Aorta (tissue), 5 donors: ENCODE results near the gene DPEP2NB. TPM values are rescaled to one million over a fixed set of nuclear protein-coding genes. Genes with fewer than 3 reads are reported as not detected.
A peak's percentile ranks its signal among the peaks of the same experiment; 100 is the strongest.
"Not testable (repeated sequence)": the region's sequence is repeated elsewhere in the genome, so short reads cannot be mapped to it uniquely, and the experiment has no call there.

Source experiments
- ATAC-seq: fragments of 200-7000 bp; cut with Tn5 transposase; one replicate; pipeline ENCODE4 v1.9.1; 2022; ENCODE audit warnings: moderate library complexity; ENCODE audit not compliant: low FRiP score
- DNase-seq, 2 donors: peaks; one replicate each; pipeline ENCODE4 v3.0.0-alpha.2; 2020
- H3K27ac ChIP-seq, 2 donors: one replicate each; pipeline ENCODE4 v1.5.1; 2013; ENCODE audit warnings: low read length in 2 of 2, mild to moderate bottlenecking in 2 of 2, moderate library complexity in 2 of 2, control low read depth in 1 of 2, inconsistent platforms in 1 of 2, low read depth in 1 of 2
- H3K27me3 ChIP-seq, 2 donors: one replicate each; pipeline ENCODE4 v1.6.1; 2013; ENCODE audit warnings: control low read depth in 1 of 2, low read length in 1 of 2, mild to moderate bottlenecking in 1 of 2, moderate library complexity in 1 of 2; ENCODE audit not compliant: insufficient read depth in 2 of 2, control insufficient read depth in 1 of 2
- H3K36me3 ChIP-seq, 2 donors: one replicate each; pipeline ENCODE4 v1.6.1; 2013; ENCODE audit warnings: control low read depth in 1 of 2, low read length in 1 of 2, mild to moderate bottlenecking in 1 of 2; ENCODE audit not compliant: insufficient read depth in 2 of 2, control insufficient read depth in 1 of 2
- H3K4me1 ChIP-seq, 2 donors: one replicate each; pipeline ENCODE4 v1.6.1; 2013; ENCODE audit warnings: low read length in 2 of 2, control low read depth in 1 of 2, mild to moderate bottlenecking in 1 of 2, moderate library complexity in 1 of 2; ENCODE audit not compliant: insufficient read depth in 2 of 2, control insufficient read depth in 1 of 2
- H3K4me3 ChIP-seq, 2 donors: one replicate each; pipeline ENCODE4 v1.5.1; 2013; ENCODE audit warnings: low read length in 2 of 2, control low read depth in 1 of 2, mild to moderate bottlenecking in 1 of 2
- H3K9me3 ChIP-seq: one replicate; pipeline ENCODE4 v1.6.1; 2013; ENCODE audit warnings: mild to moderate bottlenecking, low read length; ENCODE audit not compliant: control insufficient read depth
- WGBS, 2 donors: extraction: QIAGEN DNeasy Blood & Tissue Kit; methylation state at CpG; one replicate each; pipeline ENCODE4 v1.1.7; 2013; 5-methylcytosine and 5-hydroxymethylcytosine counted together
- intact Hi-C, 2 donors: fragments of 100-400 bp; cut with DNase I; formaldehyde crosslinking; loops; one replicate each; pipeline versions ENCODE4 v1.14.2 to v1.15.0; 2022
- polyA plus RNA-seq, 2 donors: library from polyadenylated mRNA; stranded (reverse); fragments of 200-250 nt; gene quantifications; one replicate each; pipeline ENCODE4 v1.2.3, GENCODE V29; 2013
- total RNA-seq, 2 donors: library from RNA; stranded (reverse); fragmentation: NEBNext Ultra II Directional; extraction: Animal tissue kit (Norgen Biotek cat#: 25700); gene quantifications; one replicate each; pipeline ENCODE4 v1.2.1, GENCODE V29; 2021
- donor health status: healthy with polysubstance abuse.
- donor health status: Bipolar disorder and iron deficiency.
- donor health status: DM: no; HTN: no; CAD: no.
- donor health status: DM: no; HTN: no; CAD: no.
- donor health status: DM: yes; HTN: yes; CAD: no.

Gene DPEP2NB
- total and polyA plus RNA-seq, 4 donors = not detected

- Histone ChIP-seq H3K4me1 (no peaks in the 10 kb centered on the region), H3K36me3 (no peaks in the 10 kb centered on the region), H3K9me3 (no peaks in the 10 kb centered on the region), H3K27ac (no peak within 1 kb of the TSS), H3K27me3 (no peaks in the 10 kb centered on the region), H3K4me3 (no peak within 1 kb of the TSS)
- WGBS, 2 donors = 54% methylated on average over 54 to 62 of the region's 62 CpGs
- intact Hi-C loops = no loop called here
- ATAC-seq (no peak), DNase-seq (no peak)
These were observed 35.6 kb downstream of the DPEP2NB start, which contains the start of gene DPEP3 for GRCh38 chr16:67979955-67980678. DPEP3 (minus strand) TSS chr16:67980499; CDS start chr16:67980380, 119 bp downstream.

GRCh38 chr16:67977469-67978227, 38.1 kb downstream of the DPEP2NB start:
- no peak overlapping the region for H3K4me3 ChIP-seq
- DNase-seq (no peak), ATAC-seq (no peak)
- H3K27me3 ChIP-seq = no peaks in the 10 kb centered on the region
- no peaks in the 10 kb centered on the region for H3K4me1 ChIP-seq
- WGBS, 2 donors = 86% methylated on average over 9 of the region's 9 CpGs
- intact Hi-C loops = no loop called here
- H3K9me3 ChIP-seq = no peaks in the 10 kb centered on the region
- H3K36me3 ChIP-seq = no peaks in the 10 kb centered on the region
- H3K27ac ChIP-seq = no peak overlapping the region

- DNase-seq (no peak), ATAC-seq (no peak)
- intact Hi-C loops = no loop called here
- Histone ChIP-seq H3K4me1 (no peaks in the 10 kb centered on the region), H3K9me3 (no peaks in the 10 kb centered on the region), H3K27ac (no peak overlapping the region), H3K4me3 (no peak overlapping the region), H3K36me3 (no peaks in the 10 kb centered on the region), H3K27me3 (no peaks in the 10 kb centered on the region)
- WGBS, 2 donors = 70 to 73% methylated on average over 5 of the region's 5 CpGs
These were observed 38.7 kb downstream of the DPEP2NB start for GRCh38 chr16:67977005-67977404.

GRCh38 chr16:67976205-67976604, 39.5 kb downstream of the DPEP2NB start:
- Histone ChIP-seq H3K27me3 (no peaks in the 10 kb centered on the region), H3K9me3 (no peaks in the 10 kb centered on the region), H3K36me3 (no peaks in the 10 kb centered on the region), H3K4me1 (no peaks in the 10 kb centered on the region), H3K27ac (no peak overlapping the region), H3K4me3 (no peak overlapping the region)
- intact Hi-C loops = no loop called here
- ATAC-seq = no peak
- no peak for DNase-seq
- WGBS, 2 donors = 92 to 96% methylated on average over 2 of the region's 2 CpGs

- Histone ChIP-seq H3K4me1 (no peaks in the 10 kb centered on the region), H3K27ac (no peak overlapping the region), H3K4me3 (no peak overlapping the region), H3K36me3 (no peaks in the 10 kb centered on the region), H3K27me3 (no peaks in the 10 kb centered on the region), H3K9me3 (no peaks in the 10 kb centered on the region)
- WGBS, 2 donors = 76 to 82% methylated on average over 14 of the region's 14 CpGs
- ATAC-seq (no peak), DNase-seq (no peak)
- intact Hi-C loops = no loop called here
These were observed 40.2 kb downstream of the DPEP2NB start for GRCh38 chr16:67975321-67976105.

- 89 to 91% methylated on average over 7 of the region's 7 CpGs for WGBS, 2 donors
- intact Hi-C loops = not testable (repeated sequence)
These were observed 43.4 kb downstream of the DPEP2NB start for GRCh38 chr16:67972285-67972684.

GRCh38 chr16:67971111-67971510, 44.6 kb downstream of the DPEP2NB start:
- Histone ChIP-seq H3K36me3 (no peaks in the 10 kb centered on the region), H3K27ac (no peak overlapping the region), H3K27me3 (no peaks in the 10 kb centered on the region), H3K4me1 (no peaks in the 10 kb centered on the region), H3K9me3 (no peaks in the 10 kb centered on the region), H3K4me3 (no peak overlapping the region)
- intact Hi-C loops = no loop called here
- no peak for DNase-seq
- no peak for ATAC-seq
- WGBS, 2 donors = 92 to 93% methylated on average over 9 of the region's 9 CpGs

More at GRCh38 chr16:67972285-67972684, 43.4 kb downstream of the DPEP2NB start:
- not testable (repeated sequence) for H3K9me3 ChIP-seq, ATAC-seq, H3K27ac ChIP-seq, H3K4me1 ChIP-seq, DNase-seq, H3K4me3 ChIP-seq, H3K36me3 ChIP-seq, H3K27me3 ChIP-seq

- DNase-seq (no peak), ATAC-seq (peak; percentile 2)
- no peaks in the 10 kb centered on the region for H3K36me3 ChIP-seq
- H3K9me3 ChIP-seq = no peaks in the 10 kb centered on the region
- H3K27me3 ChIP-seq = no peaks in the 10 kb centered on the region
- H3K4me3 ChIP-seq = peak overlapping the region; percentile 20 to 85
- WGBS, 2 donors = 40 to 43% methylated on average over 40 of the region's 40 CpGs
- no peaks in the 10 kb centered on the region for H3K4me1 ChIP-seq
- intact Hi-C loops = no loop called here
- peak overlapping the region; percentile 22 to 41 for H3K27ac ChIP-seq
These were observed 46.3 kb downstream of the DPEP2NB start for GRCh38 chr16:67969254-67970039.
